ENCODE results near the gene GSPT1. TPM values are rescaled to one million over a fixed set of nuclear protein-coding genes. Genes with fewer than 3 reads are reported as not detected.

Gene GSPT1
- total RNA-seq, 1 experiment from 2014 or later: 194 TPM

DNA sequence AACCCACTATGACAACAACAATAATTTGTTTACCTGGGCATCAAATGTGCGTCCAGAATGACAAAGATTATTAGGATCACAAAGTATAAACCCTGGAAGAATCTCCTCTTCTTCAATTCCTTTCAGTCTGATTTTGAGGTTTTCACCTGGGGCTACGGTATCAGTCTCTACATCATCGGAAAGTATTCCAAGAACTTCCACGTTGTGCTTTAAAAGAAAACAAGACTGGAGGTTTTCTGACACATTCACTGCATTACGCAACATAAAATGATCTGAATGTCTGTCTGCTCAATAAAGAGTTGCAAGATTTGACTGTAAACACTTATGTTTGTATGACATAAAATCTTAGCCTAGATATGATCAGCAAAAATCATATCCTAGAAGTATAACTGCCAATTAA lies 38.4 kb downstream of the GSPT1 start:
- ChIA-PET CTCF (no interaction called here), POLR2A (no interaction called here)
- intact Hi-C loops (cut with micrococcal nuclease; ENCODE audit: unreplicated experiment) (no loop called here), in situ Hi-C loops (cut with HindIII; ENCODE audit: low pct_unique_long_range_greater_than_20kb, low sequenced_read_pairs) (no loop called here)
- H3K4me3 ChIP-seq (ENCODE audit: low read depth in 2 of 2, low read length in 2 of 2): no peak overlapping the region
- DNase-seq (ENCODE audit: low read depth, low spot score) (no peak), ATAC-seq (no peak)
- peaks cover 44% of the 10 kb centered on the region for H3K36me3 ChIP-seq (ENCODE audit: control insufficient read depth, insufficient read depth, low read length)
- H3K27me3 ChIP-seq (ENCODE audit: control insufficient read depth, insufficient read depth, low read length): no peaks in the 10 kb centered on the region
- H3K27ac ChIP-seq (ENCODE audit: low read length): no peak overlapping the region
- no peak for TF ChIP-seq SIN3A (IDR thresholded peaks at IDR 0.05; ENCODE audit: borderline replicate concordance, insufficient read depth, low read depth, low read length)
- TF ChIP-seq, protein P1, sequence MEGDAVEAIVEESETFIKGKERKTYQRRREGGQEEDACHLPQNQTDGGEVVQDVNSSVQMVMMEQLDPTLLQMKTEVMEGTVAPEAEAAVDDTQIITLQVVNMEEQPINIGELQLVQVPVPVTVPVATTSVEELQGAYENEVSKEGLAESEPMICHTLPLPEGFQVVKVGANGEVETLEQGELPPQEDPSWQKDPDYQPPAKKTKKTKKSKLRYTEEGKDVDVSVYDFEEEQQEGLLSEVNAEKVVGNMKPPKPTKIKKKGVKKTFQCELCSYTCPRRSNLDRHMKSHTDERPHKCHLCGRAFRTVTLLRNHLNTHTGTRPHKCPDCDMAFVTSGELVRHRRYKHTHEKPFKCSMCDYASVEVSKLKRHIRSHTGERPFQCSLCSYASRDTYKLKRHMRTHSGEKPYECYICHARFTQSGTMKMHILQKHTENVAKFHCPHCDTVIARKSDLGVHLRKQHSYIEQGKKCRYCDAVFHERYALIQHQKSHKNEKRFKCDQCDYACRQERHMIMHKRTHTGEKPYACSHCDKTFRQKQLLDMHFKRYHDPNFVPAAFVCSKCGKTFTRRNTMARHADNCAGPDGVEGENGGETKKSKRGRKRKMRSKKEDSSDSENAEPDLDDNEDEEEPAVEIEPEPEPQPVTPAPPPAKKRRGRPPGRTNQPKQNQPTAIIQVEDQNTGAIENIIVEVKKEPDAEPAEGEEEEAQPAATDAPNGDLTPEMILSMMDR (IDR thresholded peaks at IDR 0.05): no peak
- TF ChIP-seq REST (IDR thresholded peaks at IDR 0.05; ENCODE audit: insufficient read depth in 1 of 2, low read depth in 2 of 2, low read length in 1 of 2): no peak
- TF ChIP-seq TCF7L2 (IDR thresholded peaks at IDR 0.05; ENCODE audit: low read depth, low read length): no peak
- no peak for TF ChIP-seq POLR2AphosphoS5 (IDR thresholded peaks at IDR 0.05; ENCODE audit: low read depth, low read length)
- BruUV-seq (replicated peaks): no TSS peak
- no peaks in the 10 kb centered on the region for H3K4me1 ChIP-seq (ENCODE audit: control insufficient read depth, insufficient read depth, low read length)
- H3K9me3 ChIP-seq (ENCODE audit: control insufficient read depth, insufficient read depth, low read depth, low read length): no peaks in the 10 kb centered on the region

GRCh38 chr16:11876306-11876705 lies 39.5 kb downstream of the GSPT1 start:
- ATAC-seq (no peak), DNase-seq (ENCODE audit: low read depth, low spot score) (no peak)
- no TSS peak for BruUV-seq (replicated peaks)
- intact Hi-C loops (cut with micrococcal nuclease; ENCODE audit: unreplicated experiment): no loop called here
- H3K4me1 ChIP-seq (ENCODE audit: control insufficient read depth, insufficient read depth, low read length): 0 out of 2 replicates have a peak, but pooled peaks cover 3% of the 10 kb centered on the region
- H3K36me3 ChIP-seq (ENCODE audit: control insufficient read depth, insufficient read depth, low read length): peaks cover 42% of the 10 kb centered on the region
- H3K27ac ChIP-seq (ENCODE audit: low read length): no peak overlapping the region
- CTCF ChIA-PET: no interaction called here
- H3K4me3 ChIP-seq (ENCODE audit: low read depth in 2 of 2, low read length in 2 of 2): no peak overlapping the region
- no peaks in the 10 kb centered on the region for H3K9me3 ChIP-seq (ENCODE audit: control insufficient read depth, insufficient read depth, low read depth, low read length)
- no peak for TF ChIP-seq TCF7L2 (IDR thresholded peaks at IDR 0.05; ENCODE audit: low read depth, low read length)
- no peak for TF ChIP-seq SIN3A (IDR thresholded peaks at IDR 0.05; ENCODE audit: borderline replicate concordance, insufficient read depth, low read depth, low read length)
- TF ChIP-seq, protein P1 (IDR thresholded peaks at IDR 0.05): no peak
- no peak for TF ChIP-seq REST (IDR thresholded peaks at IDR 0.05; ENCODE audit: insufficient read depth in 1 of 2, low read depth in 2 of 2, low read length in 1 of 2)
- TF ChIP-seq POLR2AphosphoS5 (IDR thresholded peaks at IDR 0.05; ENCODE audit: low read depth, low read length): no peak
- POLR2A ChIA-PET: no interaction called here
- no peaks in the 10 kb centered on the region for H3K27me3 ChIP-seq (ENCODE audit: control insufficient read depth, insufficient read depth, low read length)
- in situ Hi-C loops (cut with HindIII; ENCODE audit: low pct_unique_long_range_greater_than_20kb, low sequenced_read_pairs): no loop called here

Data from Panc1 (cell line).